Stimulated activated CD8-positive, alpha-beta memory T cell treated with anti-CD3 and anti-CD28 coated beads, Interleukin-12 subunit alpha, Interleukin-12 subunit beta, amount 100 ng/mL, for 1 hour (primary cell): ENCODE results near the gene CXCL12.

Experiments
- DNase-seq: peaks from one replicate; pipeline ENCODE4 v3.0.0-alpha.2; 2020; ENCODE audit warnings: low read depth

The CXCL12 gene

GRCh38 chr10:44384601-44385025 is 284 bp downstream of the CXCL12 start:
- DNase-seq = no peak

- DNase-seq = no peak
These were observed 922 bp downstream of the CXCL12 start for GRCh38 chr10:44383749-44384600.

- DNase-seq = no peak
These were observed 1.7 kb downstream of the CXCL12 start for GRCh38 chr10:44382981-44383748.

GRCh38 chr10:44382131-44382858 is 2.6 kb downstream of the CXCL12 start:
- DNase-seq = no peak

- no peak for DNase-seq
These were observed 3.9 kb downstream of the CXCL12 start for GRCh38 chr10:44380829-44381600.

GRCh38 chr10:44379907-44380306 is 5.0 kb downstream of the CXCL12 start:
- no peak for DNase-seq

- DNase-seq = no peak
These were observed 6.3 kb downstream of the CXCL12 start for GRCh38 chr10:44378626-44379025.

- DNase-seq = no peak
These were observed 7.1 kb downstream of the CXCL12 start for GRCh38 chr10:44377651-44378310.

- no peak for DNase-seq
These were observed 8.3 kb downstream of the CXCL12 start for GRCh38 chr10:44376472-44377099.

GRCh38 chr10:44374155-44374554 is 10.7 kb downstream of the CXCL12 start:
- no peak for DNase-seq

- no peak for DNase-seq
These were observed 11.4 kb downstream of the CXCL12 start for GRCh38 chr10:44373341-44373995.

GRCh38 chr10:44372181-44372580 is 12.7 kb downstream of the CXCL12 start:
- DNase-seq = no peak

GRCh38 chr10:44370731-44371248 is 14.1 kb downstream of the CXCL12 start:
- DNase-seq = no peak

GRCh38 chr10:44369854-44370253 is 15.0 kb downstream of the CXCL12 start:
- no peak for DNase-seq

- no peak for DNase-seq
These were observed 15.6 kb downstream of the CXCL12 start for GRCh38 chr10:44369296-44369695.

GRCh38 chr10:44368637-44369036 is 16.3 kb downstream of the CXCL12 start:
- DNase-seq = no peak

- no peak for DNase-seq
These were observed 17.8 kb downstream of the CXCL12 start for GRCh38 chr10:44366941-44367630.

GRCh38 chr10:44364566-44364965 is 20.3 kb downstream of the CXCL12 start:
- no peak for DNase-seq

- no peak for DNase-seq
These were observed 21.2 kb downstream of the CXCL12 start for GRCh38 chr10:44363716-44364115.
